Measurements from ENCODE around the gene KRTAP9-1. TPM values are rescaled to one million over a fixed set of nuclear protein-coding genes. Genes with fewer than 3 reads are reported as not detected.
"Not testable (repeated sequence)": the region's sequence is repeated elsewhere in the genome, so short reads cannot be mapped to it uniquely, and the experiment has no call there.

The KRTAP9-1 gene, protein sequence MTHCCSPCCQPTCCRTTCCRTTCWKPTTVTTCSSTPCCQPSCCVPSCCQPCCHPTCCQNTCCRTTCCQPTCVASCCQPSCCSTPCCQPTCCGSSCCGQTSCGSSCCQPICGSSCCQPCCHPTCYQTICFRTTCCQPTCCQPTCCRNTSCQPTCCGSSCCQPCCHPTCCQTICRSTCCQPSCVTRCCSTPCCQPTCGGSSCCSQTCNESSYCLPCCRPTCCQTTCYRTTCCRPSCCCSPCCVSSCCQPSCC
- under 1 TPM in 1 of 4 donors, not detected in 3; 0.91 TPM for total RNA-seq

GRCh38 chr17:41189837-41190318, at the start of gene KRTAP9-1:
Gene KRTAP9-1 (plus strand): TSS chr17:41189887. CDS start chr17:41189887, 0 bp downstream.
- DNase-seq (ENCODE audit: low spot score in 2 of 2); intact Hi-C loops (cut with DNase I; ENCODE audit: low total_unique reads); H3K4me3 ChIP-seq (ENCODE audit: low read depth, poor library complexity, severe bottlenecking): not testable (repeated sequence)
- WGBS, 2 donors: 78 to 86% methylated on average over 1 of the region's 1 CpG

DNA sequence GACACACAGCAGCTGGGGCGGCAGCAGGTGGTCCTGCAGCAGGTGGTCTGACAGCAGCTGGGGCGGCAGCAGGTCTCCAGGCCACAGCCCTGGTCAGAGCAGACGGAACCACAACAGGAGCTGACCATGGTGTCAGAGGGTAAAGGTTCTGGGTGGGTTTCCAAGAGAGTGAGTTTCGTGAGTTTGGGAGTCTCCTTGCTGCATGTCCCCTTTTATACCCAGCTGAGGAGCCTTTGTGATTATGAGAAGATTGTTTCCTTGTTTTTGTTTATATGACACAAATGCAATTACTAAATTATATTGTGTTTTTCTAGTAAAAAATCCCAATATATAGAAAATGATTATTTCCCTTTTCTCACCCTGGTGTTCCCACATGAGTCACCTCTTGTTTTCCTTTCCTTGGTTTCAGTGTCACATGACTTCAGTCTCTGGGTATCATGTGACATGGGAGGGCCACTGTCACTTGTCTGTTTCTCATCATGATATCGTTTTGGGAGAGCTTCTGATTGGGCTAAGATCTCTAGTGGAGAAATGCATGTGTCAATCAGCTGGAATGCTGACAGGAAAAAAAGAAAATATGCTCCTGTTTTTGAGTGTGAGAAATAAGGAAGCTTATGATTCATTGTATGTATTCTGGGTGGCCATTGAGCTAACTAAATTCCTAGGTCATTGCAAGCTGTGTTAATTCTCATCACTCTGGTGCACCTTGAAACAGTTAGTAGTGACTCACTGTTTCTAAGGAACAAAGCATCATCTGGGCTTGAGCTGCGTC, 49.1 kb upstream of the KRTAP9-1 start, which contains the start of gene KRTAP4-6:
KRTAP4-6 (minus strand) TSS at position 185 of the 772 bp plus-strand sequence; CDS start at position 128, 57 bp downstream.
- intact Hi-C loops (cut with DNase I; ENCODE audit: low total_unique reads): no loop called here
- TF ChIP-seq, protein P1, sequence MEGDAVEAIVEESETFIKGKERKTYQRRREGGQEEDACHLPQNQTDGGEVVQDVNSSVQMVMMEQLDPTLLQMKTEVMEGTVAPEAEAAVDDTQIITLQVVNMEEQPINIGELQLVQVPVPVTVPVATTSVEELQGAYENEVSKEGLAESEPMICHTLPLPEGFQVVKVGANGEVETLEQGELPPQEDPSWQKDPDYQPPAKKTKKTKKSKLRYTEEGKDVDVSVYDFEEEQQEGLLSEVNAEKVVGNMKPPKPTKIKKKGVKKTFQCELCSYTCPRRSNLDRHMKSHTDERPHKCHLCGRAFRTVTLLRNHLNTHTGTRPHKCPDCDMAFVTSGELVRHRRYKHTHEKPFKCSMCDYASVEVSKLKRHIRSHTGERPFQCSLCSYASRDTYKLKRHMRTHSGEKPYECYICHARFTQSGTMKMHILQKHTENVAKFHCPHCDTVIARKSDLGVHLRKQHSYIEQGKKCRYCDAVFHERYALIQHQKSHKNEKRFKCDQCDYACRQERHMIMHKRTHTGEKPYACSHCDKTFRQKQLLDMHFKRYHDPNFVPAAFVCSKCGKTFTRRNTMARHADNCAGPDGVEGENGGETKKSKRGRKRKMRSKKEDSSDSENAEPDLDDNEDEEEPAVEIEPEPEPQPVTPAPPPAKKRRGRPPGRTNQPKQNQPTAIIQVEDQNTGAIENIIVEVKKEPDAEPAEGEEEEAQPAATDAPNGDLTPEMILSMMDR (IDR thresholded peaks at IDR 0.05): no peak
- no peak for TF ChIP-seq POLR2A (IDR thresholded peaks at IDR 0.05)
- DNase-seq (ENCODE audit: low spot score in 2 of 2): no peak
- H3K4me3 ChIP-seq (ENCODE audit: low read depth, poor library complexity, severe bottlenecking): no peak within 1 kb of the TSS
- WGBS, 2 donors: 77% methylated on average over 6 of the region's 6 CpGs

GRCh38 chr17:41141361-41141760, 48.3 kb upstream of the KRTAP9-1 start:
- intact Hi-C loops (cut with DNase I; ENCODE audit: low total_unique reads): no loop called here

DNA sequence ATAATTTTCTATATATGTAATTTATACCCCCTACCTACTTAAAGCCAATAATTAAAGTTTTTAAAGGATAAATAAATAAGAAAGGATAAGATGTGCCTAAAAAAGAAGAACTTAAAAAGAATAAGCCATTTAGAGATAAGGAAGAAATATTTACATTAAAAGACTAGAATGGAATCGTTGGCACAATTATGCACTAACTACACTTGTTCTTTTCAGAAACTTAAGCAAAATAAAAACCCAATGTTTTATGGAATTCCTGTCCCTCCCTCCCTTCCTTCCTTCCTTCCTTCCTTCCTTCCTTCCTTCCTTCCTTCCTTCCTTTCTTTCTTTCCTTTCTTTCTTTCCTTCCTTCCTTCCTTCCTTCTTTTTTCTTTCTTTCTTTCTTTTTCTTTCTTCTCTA, 44.8 kb upstream of the KRTAP9-1 start:
- TF ChIP-seq POLR2A (IDR thresholded peaks at IDR 0.05): no peak
- TF ChIP-seq, protein P1 (IDR thresholded peaks at IDR 0.05): no peak
- intact Hi-C loops (cut with DNase I; ENCODE audit: low total_unique reads): no loop called here
- WGBS, 2 donors: 92 to 94% methylated on average over 1 of the region's 1 CpG
- DNase-seq (ENCODE audit: low spot score in 2 of 2): no peak
- H3K4me3 ChIP-seq (ENCODE audit: low read depth, poor library complexity, severe bottlenecking): no peak overlapping the region

More at GRCh38 chr17:41141361-41141760, 48.3 kb upstream of the KRTAP9-1 start:
- TF ChIP-seq, protein P1 (IDR thresholded peaks at IDR 0.05): no peak
- TF ChIP-seq POLR2A (IDR thresholded peaks at IDR 0.05): no peak
- H3K4me3 ChIP-seq (ENCODE audit: low read depth, poor library complexity, severe bottlenecking): no peak overlapping the region
- no peak for DNase-seq (ENCODE audit: low spot score in 2 of 2)

- TF ChIP-seq, protein P1 (IDR thresholded peaks at IDR 0.05): no peak
- DNase-seq (ENCODE audit: low spot score in 2 of 2): no peak
- WGBS, 2 donors: 73 to 79% methylated on average over 2 of the region's 2 CpGs
- intact Hi-C loops (cut with DNase I; ENCODE audit: low total_unique reads): no loop called here
- H3K4me3 ChIP-seq (ENCODE audit: low read depth, poor library complexity, severe bottlenecking): no peak overlapping the region
Measured at GRCh38 chr17:41145261-41145660, 44.4 kb upstream of the KRTAP9-1 start.

DNA sequence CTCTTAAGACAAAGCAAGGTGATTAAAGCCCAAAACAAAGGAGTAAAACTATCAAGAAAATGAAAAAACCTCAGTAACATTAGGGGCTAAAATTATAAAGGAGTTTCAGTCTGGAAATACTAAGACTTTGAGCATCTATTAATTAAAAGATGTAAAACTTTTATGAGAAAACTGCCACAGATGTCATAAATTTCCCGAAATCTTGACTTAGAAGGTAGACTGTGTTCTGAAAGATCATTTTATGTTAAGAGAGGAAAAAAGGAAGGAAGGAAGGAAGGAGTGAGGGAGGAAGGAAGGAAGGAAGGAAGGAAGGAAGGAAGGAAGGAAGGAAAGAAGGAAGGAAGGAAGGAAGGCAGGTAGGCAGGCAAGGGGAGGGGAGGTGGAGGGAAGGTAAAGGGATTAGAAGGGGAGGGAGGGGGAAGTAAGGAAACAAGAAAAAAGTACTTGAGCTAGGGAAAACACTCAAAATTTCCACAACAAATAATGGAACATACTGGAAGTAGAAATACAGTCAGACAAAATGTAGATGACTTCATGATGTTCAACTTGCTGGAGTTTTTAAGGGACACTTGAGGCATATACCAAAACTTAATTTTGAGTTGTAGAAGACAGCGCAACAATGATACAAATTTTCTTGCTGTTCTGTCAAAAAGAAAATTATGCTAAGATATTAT, 42.0 kb upstream of the KRTAP9-1 start:
- no peak for DNase-seq (ENCODE audit: low spot score in 2 of 2)
- H3K4me3 ChIP-seq (ENCODE audit: low read depth, poor library complexity, severe bottlenecking): no peak overlapping the region
- WGBS, 2 donors: 66 to 93% methylated on average over 2 of the region's 2 CpGs
- TF ChIP-seq POLR2A (IDR thresholded peaks at IDR 0.05): no peak
- TF ChIP-seq, protein P1 (IDR thresholded peaks at IDR 0.05): no peak
- intact Hi-C loops (cut with DNase I; ENCODE audit: low total_unique reads): no loop called here

DNA sequence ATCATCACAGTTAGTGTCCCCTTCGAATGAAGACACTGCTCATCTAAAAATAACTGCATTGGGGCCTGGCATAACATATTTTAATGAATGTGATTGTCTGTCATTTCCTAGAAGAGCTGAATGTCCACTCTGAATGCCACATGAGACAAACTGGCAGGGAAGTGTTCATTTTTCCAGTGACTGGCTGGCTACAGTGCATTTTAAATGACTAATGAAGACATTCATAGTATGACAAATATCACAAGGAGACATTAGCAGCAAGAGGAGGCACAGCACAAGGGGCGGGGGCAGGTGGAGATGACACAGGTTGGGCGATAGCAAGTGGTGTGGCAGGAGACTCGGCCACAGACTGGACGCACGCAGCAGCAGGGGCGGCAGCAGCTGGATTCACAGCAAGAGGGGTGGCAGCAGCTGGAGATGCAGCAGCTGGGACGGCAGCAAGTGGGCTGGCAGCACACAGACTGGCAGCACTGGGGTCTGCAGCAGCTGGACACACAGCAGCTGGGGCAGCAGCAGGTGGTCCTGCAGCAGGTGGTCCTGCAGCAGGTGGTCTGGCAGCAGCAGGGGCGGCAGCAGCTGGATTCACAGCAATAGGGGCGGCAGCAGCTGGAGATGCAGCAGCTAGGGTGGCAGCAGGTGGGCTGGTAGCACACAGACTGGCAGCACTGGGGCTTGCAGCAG, 40.6 kb upstream of the KRTAP9-1 start:
- DNase-seq (ENCODE audit: low spot score in 2 of 2); intact Hi-C loops (cut with DNase I; ENCODE audit: low total_unique reads); H3K4me3 ChIP-seq (ENCODE audit: low read depth, poor library complexity, severe bottlenecking): not testable (repeated sequence)
- 86 to 88% methylated on average over 10 of the region's 10 CpGs for WGBS, 2 donors
